Hematopoietic multipotent progenitor cell treated with erythropoietin and hydrocortisone succinate and interleukin-3 and kit ligand, for 4 days (in vitro differentiated cells): ENCODE measurements around the gene SLCO2B1.

Source experiments
- DNase-seq: peaks from one replicate; pipeline ENCODE4 v3.0.0-alpha.2; 2015

The SLCO2B1 gene

DNA sequence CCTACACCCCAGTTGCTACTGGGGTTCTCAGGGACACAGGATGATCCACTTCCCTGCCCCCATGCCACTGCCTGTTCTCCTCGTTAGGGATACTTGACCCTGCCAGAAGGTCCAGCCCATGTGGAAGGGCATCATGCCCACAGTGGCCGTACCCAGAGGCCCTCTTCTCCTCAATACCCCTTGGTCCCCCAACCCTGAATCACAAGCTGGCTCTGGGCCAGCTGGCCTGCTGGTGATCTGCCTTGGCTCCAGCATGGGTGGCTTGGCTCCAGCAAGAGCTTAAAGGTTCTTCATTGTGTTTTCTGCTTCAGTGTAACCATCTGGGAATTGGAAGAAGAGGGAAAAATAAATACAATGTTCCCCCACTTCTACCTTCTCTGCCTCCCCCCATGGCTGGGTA lies 78.6 kb downstream of the SLCO2B1 start:
- DNase-seq, result no peak

DNA sequence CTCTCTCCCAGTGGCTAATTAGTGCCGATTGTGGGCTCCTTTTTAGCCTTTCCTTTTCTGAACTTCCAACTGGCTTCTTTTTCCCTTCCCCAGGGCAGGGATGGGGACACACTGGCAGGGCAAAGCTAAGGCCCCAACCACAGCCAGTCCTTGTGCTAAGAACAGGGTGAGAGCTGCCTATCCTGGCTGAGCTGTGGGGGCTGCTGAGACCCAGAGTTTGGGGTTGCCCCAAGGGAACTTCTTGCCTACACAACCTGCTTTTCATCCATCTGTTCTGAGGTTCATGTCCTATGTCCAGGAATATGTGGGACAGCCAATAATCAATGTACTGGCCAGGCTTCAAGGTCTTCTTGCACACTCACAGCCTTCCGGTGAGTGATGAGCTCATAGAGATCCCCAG lies 79.7 kb downstream of the SLCO2B1 start:
- no peak for DNase-seq

DNA sequence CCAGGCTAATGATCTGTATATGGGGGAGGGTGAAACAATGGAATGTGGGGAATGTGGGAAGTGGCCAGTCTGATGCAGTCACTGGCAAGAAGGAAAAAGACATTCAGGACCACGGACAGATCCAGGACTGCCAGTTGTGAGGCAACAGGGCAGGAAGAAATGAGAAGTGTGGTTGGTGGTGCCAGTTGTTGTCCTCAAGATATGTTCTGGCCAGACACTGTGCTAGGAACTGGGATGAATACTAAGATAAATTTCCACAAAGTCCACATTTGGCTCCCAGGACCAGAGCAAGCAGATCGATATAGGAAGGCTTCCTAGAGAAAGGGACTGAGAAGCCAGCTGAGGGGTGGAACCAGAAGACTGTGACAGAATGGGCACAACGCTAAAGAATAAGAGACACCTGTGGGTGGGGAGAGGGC lies 82.9 kb downstream of the SLCO2B1 start:
- DNase-seq, result peak; percentile 78

DNA sequence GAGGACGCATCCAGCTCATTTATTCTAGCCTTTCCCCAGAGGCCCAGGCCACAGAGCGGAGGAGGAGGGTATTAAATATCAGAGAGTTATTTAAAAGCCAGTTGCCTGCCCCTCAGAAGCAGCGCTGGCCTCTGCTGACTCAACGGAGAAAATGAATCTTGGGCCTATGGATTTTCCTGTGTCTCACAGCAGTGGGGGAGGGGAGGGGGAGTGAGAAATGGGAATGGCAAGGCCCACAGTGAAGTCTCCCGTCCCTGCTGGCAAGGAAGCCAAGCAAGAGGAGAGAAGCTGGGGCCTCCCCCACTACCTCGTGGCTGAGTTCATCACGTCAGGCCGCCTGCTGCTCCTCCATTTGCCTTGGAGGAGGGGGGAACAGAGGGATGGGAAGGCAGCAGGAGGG lies 85.2 kb downstream of the SLCO2B1 start:
- no peak for DNase-seq

DNA sequence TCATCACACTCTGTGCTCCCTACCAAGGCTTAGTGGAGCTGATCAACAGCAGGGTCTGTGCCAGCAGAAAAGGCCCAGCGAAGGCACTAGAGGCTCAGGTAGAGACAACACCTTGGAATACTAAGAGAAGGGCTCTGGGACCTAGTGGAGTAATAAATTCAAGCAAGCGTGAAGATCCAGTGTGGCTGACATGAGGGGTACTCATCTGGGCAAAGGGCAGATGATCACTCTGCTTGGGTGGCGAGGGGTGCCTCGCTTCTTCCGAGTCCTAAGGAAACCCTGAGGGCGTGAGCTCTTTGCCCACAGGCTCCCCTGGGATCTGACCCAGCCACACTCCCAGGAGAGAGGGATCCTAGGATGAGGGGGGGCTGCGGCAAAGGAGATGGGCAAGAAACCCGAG lies 86.1 kb downstream of the SLCO2B1 start:
- DNase-seq, result no peak

DNA sequence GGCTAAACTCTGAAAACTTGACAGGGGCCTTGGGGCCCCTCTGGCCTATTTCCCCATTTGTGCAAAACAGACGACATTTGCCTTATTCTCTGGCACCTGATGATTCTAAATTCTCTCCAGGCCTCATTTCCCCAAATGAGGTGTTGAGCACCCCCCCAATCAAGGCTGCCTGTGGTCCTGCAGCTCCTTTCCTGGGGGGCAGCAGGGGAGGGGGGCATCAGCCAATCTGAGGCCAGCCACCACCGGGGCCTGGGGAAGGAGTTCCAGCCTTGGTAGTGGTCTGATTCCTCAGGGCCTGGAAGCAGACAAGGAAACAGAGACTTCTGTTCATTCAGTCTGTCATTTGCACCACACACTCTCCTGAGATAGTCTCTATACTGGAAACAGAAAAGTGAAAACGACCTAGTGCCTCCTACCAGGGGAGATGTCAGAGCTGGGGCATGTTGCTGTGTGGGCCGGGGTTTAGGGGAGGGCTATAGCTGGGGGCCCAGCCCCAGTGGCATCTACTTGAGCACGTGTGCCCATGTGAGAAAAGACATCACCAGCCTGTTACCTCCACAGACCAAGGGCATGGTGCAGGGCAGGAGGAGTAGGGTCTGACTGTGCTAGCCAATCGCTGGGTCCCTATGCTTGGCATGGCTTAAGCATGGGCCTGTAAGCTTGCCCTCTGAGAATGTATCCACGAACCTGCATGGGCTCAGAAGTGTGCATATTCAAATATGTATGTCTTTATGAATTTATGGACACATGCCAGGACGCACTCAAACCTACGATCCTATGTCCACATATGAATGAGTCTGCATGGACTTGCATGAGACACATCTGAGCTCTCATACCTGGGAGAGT lies 87.9 kb downstream of the SLCO2B1 start:
- DNase-seq, result no peak

DNA sequence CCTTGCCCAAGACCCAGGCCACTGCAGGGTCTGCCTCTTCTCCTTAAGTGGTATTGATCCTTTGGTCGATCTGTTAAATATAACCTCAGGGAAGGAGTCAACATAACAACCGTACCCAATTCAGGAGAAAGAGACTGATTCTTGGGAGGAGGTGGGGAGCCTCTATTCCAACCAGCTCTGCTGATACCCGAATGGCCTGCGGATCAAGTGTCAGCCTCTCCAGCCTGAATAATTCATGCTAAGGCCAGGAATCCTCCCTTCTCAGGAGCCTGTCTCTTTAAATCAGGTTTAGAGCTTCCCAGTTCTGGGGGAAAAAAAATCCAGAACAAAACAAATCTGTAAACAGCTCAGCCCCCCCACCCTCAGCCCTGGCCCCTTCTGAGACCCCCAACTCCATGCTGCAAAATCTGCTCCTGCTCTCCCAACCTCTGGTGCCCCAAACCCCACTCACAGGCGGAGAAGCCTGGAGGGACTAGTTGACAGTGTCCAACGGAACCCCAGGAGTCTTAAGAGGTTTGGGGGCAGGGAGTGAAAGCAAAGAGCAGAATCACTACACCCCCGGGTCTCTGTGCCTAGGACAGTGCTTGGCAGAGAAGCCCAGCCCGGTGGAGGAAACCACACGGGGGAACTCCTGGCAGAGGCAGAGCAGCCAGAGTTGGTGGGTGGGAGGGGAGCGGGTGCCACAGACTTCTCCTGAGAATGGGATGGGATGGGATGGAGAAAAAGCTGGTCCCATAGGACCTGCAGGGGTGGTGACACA lies 88.8 kb downstream of the SLCO2B1 start:
- no peak for DNase-seq

DNA sequence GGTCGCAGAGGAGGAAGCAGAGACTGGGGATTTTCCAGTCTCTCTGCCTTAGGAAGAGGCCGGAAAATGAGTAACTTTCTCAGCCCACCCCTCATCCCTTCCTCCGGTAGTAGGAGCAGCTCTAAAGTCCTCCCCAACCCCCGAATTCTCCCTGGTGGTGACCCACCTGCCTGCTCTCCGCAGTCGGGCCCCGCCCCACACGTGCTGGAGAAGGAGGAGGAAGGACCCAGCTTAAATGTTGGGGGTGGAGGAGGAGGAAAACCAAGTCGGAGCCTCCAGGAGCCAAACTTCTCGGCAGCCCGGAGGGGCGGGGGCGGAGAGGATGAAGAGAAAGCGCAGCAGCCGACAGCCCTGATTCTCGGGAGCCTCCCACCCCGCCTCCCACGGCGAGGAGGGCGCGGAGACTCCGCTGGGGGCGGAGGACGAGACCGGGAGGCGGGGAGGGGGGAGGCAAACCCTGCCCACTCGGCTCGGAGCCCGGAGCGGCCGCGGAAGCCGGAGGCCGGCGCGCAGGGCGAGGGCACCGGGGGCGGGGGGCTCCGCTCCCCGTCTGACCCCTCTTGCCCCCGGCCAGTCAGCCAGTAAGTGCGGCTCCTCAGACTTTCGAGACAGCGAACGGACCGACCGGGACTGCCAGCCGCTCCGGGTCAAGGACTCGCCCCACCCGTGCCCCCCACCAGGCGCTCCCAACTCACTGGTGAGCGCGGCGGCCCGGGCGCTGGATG lies 89.6 kb downstream of the SLCO2B1 start, which contains the start of gene TPBGL:
Gene TPBGL (plus strand): TSS at position 464 of the 725 bp plus-strand sequence. CDS start 276 bp downstream, outside the sequence.
- DNase-seq, result peak; percentile 16

DNA sequence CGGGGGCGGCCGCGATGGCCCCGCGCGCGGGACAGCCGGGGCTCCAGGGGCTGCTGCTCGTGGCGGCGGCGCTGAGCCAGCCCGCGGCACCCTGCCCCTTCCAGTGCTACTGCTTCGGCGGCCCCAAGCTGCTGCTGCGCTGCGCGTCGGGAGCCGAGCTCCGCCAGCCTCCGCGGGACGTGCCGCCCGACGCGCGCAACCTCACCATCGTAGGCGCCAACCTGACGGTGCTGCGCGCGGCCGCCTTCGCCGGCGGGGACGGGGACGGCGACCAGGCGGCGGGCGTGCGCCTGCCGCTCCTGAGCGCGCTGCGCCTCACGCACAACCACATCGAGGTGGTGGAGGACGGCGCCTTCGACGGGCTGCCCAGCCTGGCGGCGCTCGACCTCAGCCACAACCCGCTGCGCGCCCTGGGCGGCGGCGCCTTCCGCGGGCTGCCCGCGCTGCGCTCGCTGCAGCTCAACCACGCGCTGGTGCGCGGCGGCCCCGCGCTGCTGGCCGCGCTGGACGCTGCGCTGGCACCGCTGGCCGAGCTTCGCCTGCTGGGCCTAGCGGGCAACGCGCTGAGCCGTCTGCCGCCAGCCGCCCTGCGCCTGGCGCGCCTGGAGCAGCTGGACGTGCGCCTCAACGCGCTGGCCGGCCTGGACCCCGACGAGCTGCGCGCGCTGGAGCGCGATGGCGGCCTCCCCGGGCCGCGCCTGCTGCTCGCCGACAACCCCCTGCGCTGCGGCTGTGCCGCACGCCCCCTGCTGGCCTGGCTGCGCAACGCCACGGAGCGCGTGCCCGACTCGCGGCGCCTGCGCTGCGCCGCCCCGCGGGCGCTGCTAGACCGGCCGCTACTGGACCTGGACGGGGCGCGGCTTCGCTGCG lies 90.4 kb downstream of the SLCO2B1 start:
- DNase-seq, result peak; percentile 88

DNA sequence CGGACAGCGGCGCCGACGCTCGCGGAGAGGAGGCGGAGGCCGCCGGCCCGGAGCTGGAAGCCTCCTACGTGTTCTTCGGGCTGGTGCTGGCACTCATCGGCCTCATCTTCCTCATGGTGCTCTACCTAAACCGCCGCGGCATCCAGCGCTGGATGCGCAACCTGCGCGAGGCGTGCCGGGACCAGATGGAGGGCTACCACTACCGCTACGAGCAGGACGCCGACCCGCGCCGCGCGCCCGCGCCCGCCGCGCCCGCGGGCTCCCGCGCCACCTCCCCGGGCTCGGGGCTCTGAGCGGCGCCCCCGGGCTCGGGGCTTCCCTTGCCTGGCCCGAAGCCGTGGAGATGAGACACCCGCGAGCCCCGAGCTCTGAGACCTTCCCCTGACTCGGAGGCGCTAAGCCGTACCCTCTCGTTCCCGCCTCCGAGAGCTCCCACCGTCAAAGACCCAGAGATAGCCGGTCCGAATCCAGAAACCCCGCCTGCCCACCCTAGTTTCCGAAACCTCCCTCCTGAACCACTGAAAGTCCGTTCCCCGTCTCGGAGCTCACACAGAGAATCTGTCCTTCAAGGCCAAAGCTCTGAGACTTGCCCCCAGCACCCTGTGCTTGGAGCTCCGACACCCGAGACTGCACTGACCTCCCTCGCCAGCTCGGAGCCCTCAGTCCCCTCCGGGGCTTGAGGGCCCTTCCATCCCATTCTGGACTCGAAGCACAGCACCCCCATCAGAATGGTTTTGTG lies 91.2 kb downstream of the SLCO2B1 start:
- no peak for DNase-seq

DNA sequence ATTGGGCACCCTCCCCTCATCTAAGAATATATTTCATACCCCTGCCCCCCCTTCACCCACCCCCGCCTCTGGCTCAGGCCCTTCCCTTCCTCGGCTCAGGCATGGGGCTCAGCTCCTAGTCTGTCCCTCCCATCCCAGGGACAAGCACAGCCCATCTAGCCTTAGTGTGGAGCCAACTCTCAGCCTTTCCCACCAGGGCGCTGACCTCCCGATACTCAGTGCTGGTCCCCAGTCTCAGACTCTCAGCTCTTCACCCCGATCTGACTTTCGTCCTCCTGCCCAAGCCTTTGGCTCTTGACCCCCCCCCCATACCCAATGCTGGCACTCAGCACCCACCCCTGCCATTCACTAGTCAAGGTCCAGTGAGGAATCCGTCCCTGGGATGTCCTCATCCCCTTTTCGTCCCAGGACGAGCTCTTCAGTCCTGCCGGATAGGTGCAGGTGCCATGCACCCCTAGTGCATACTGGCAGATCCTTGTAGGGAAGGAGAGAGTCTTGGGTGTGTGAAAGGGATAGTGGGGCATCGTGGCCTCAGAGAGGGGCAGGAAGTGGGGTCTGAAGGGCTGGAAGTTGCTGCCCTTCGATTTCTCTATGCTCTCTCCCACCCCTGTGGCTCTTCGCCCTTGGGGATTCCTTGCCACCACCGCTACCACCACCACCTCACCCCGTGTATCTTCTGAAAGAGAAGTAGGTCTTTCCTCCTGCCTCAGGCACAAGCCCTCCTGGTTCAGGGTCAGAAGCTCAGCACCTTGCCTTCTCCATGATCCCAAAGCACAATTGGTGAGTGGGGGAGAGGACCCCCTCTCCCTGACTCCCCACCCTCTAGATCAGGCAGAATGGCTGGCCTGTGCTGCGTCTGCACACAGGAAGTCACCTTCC lies 92.1 kb downstream of the SLCO2B1 start:
- DNase-seq, result no peak

DNA sequence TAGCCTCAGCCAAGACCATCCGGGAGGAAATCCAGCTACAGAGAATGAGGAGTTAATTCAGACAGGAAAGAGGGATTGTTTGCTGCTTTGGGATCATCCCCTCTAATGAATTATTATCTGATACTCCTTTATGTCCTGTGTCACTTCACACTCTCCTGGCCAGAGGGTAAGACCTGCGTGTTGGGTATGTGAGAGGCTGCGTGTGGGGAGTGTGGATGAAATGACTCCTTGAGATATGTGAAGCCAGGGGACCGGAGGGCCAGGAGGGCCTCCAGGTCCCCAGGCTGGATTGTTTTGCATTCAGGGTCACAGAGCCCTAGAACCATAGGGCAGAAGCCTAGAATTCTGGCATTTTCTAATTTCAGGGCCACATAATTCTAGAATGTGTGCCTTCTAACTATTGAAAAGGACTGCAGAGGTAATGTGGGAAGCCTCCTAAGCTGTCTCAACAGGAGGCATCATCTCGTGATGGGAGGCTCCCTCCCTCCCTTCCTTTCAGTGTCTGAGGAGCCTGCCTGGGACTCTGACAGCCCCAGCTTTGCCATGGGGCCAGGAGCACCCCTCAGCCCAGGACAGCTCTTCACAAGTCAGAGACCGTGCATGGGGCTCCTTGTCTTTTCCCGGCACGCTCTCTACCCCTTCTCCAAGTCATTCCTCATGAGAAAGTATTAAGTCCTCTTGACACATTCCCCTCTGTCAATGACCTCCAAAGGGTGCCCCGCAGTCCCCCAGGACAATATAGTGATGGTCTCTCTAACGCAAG lies 93.3 kb downstream of the SLCO2B1 start:
- no peak for DNase-seq

DNA sequence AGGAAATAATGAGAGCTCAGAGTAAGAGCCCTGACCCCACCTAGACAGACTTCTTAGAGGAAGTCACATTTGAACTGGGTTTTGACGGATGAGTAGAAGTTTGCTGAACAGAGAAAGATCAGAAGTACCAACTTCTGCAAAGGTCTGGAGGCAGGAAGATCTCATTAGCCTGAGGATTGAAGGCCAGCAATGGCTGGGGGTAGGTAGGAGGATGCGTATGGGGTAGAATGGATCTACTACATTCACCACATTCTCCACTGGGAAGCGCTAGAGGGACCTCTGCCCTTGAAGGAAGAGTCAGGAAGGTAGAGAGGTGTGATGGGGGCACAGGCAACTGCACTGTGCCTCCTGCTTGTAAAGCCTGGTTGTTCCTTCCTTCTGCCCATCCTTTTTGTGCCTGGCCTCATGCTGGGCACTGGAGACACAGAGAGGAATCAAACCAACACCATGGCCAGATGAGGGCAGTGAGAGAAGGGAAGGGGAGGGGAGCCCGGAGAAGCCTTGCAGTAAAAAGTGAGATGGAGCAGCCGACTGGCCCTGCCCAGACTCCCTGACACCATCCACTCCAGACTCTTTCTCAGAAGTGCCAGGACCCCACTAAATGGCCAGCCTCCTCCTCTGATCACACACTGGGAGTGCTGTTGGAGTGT lies 94.6 kb downstream of the SLCO2B1 start:
- no peak for DNase-seq

DNA sequence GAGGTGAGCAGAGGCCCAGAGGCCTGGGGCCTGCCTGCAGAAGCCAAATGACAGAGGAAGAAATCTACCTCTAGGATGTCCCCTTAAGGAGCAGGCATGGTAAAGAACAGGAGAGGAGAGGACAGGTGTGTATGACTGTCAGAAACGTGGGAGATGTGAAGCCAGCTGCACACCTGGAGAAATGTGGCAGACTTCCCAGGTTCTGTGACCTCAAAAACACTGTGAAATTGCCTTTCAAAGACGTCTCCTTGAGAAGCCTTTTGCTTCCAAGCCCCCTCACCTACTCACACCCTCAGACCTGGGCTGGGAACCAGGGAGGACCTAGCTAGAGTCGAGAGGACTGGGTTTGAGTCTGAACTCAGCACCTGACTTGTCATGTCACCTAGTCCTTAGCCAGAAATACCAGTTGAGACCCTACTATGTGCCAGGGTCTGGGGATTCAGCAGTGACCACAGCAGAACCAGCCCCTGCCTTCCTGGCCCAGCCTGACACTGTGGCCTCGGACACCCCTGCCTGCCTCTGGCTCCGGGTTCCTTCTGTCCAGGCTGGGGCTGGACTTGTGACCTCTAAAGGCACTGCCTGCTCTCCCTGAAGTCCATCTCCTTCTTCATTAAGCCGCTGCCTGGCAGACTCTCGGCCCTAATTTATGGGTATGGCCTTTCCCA lies 95.2 kb downstream of the SLCO2B1 start:
- no peak for DNase-seq

DNA sequence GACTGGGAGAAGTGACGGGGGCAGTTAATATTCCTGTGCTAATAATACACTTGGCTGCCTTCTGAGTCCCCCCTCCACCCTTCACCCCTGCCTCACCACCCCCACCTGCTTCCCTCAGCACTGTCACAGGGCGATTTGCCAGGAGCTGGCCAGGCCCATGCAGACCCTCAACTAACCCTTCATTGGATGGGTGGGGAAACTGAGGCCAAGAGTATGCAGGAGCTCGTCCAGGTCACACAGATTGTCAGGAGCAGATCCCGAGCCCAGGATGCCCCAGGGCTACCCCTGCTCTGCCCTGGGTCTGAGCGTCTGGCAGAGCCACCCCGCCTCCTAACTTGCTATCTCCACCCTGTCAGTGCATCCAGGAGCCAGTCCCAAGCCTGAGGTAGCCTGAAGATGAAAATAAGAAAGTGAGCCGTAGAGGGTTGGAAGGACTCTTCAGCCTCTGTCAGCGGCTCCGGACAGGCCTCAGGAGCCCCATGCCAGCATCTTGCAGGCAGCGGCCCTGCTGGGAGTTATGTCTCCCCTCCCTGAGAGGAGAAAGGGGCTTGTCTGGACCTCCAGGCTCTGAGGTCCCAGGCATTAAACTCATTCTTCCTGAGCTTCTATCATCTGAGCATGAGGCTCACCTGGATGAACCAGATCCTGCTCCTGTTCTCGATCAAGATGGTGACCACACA lies 95.9 kb downstream of the SLCO2B1 start:
- DNase-seq, result no peak

DNA sequence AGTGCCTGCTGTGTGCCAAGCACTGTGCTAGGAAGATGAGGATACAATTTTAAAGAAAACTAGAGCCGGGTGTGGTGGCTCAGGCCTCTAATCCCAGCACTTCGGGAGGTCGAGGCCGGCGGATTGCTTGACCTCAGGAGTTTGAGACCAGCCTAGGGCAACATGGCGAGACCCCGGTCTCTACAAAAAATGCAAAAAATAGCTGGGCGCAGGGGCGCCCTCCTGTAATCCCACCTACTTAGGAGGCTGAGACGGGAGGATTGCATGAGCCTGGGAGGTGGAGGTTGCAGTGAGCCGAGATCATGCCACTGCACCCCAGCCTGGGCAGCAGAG lies 98.0 kb downstream of the SLCO2B1 start:
- DNase-seq, result no peak

DNA sequence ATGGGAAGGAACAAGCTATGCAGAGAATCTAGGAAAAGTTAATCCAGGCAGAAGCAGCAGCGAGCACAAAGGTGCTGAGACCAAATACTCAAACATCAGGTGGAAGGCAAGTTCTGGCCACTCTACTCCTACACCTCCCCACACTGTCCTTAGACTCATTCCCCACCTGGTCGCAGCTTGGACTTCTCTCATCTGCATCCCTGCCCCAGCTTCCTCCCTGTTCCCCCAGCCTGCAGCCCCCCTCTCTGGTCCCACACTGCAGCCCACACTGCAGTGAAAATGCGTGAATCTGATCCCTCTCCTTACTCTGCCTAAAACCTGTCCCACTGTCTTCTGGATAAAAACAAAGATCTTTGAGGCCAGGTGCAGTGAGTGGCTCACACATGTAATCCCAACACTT lies 98.8 kb downstream of the SLCO2B1 start:
- no peak for DNase-seq

DNA sequence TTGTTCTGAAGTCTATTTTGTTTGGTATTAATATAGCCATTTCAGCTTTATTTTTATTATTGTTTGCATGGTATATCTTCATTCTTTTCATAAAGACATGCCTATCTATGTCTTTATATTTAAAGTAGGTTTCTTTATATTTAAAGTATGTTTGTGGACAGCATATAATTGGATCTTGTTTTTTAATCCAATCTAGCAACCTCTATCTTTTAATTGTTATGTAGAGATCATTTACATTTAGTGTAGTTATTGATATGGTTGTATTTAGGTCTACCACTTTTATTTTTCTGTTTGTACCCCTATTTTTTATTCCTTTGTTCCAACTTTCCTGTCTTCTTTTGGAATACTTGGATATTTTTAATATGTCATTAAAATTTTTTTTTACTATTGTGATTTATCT lies 103.4 kb downstream of the SLCO2B1 start:
- no peak for DNase-seq
